HepG2 (cell line): ENCODE data around the gene TRIM22. TPM values are rescaled to one million over a fixed set of nuclear protein-coding genes. Genes with fewer than 3 reads are reported as not detected.

Experiments
- ATAC-seq: fragments of 200-7000 bp; cut with Tn5 transposase; 3 replicates; pipeline ENCODE4 v1.9.1; 2020; ENCODE audit warnings: mild to moderate bottlenecking, moderate library complexity
- BruUV-seq: library from RNA; stranded (reverse); fragments of 400-500 nt; replicated peaks from 2 replicates; lab custom pipeline; 2021; lab: Mats Ljungman, UMichigan
- CTCF ChIA-PET: fragments of 300-600 bp; formaldehyde crosslinking; extraction: SDS; loops from one replicate; lab custom pipeline; 2021; ENCODE audit warnings: low total read pairs, inconsistent platforms, low intra/inter-chr PET ratio; lab: Yijun Ruan, JAX
- POLR2A ChIA-PET: fragments of 350-600 bp; sonication (Branson Sonifier 250); formaldehyde crosslinking; loops from one replicate; lab custom pipeline; 2020; ENCODE audit warnings: antibody characterized with exemption, inconsistent platforms; lab: Yijun Ruan, JAX
- DNase-seq: peaks from one replicate; pipeline ENCODE4 v3.0.0-alpha.2; 2015; ENCODE audit warnings: low spot score
- FAIRE-seq: peaks from 3 replicates; lab custom pipeline; 2011; peaks lifted over from hg19 to GRCh38; lab: Jason Lieb, UNC
- H2AFZ ChIP-seq: one replicate; pipeline ENCODE4 v1.6.1; 2011; ENCODE audit warnings: low read length, inconsistent platforms
- H3K27ac ChIP-seq: fragments of 300-600 bp; 3 replicates; pipeline ENCODE4 v1.8.0; 2011; ENCODE audit warnings: mixed run types, mild to moderate bottlenecking, mixed read lengths, low read length, inconsistent platforms; ENCODE audit not compliant: insufficient read depth; ENCODE audit errors: extremely low read length
- H3K27me3 ChIP-seq, 2 experiments: fragments of 200-600 bp in 1 of 2; 2 replicates in 1 of 2; 3 replicates in 1 of 2; pipeline versions ENCODE4 v1.6.0 to v1.8.0; 2011; ENCODE audit warnings: low read length in 2 of 2, mild to moderate bottlenecking in 2 of 2, moderate library complexity in 2 of 2, inconsistent platforms in 1 of 2; ENCODE audit not compliant: insufficient read depth in 2 of 2, control insufficient read depth in 1 of 2
- H3K36me3 ChIP-seq, 2 experiments: fragments of 200-600 bp in 1 of 2; replicated peaks in 1 of 2; 2 replicates in 1 of 2; 3 replicates in 1 of 2; pipeline versions ENCODE4 v1.5.1 to v1.8.0; 2011; ENCODE audit warnings: low read length in 2 of 2, inconsistent platforms in 1 of 2; ENCODE audit not compliant: insufficient read depth in 2 of 2, control insufficient read depth in 1 of 2
- H3K4me1 ChIP-seq: 2 replicates; pipeline ENCODE4 v1.5.1; 2012; ENCODE audit warnings: low read length, inconsistent platforms; ENCODE audit not compliant: insufficient read depth
- H3K4me2 ChIP-seq: 2 replicates; pipeline ENCODE4 v1.6.0; 2011; ENCODE audit warnings: low read depth, low read length, inconsistent platforms
- H3K4me3 ChIP-seq, 3 experiments: fragments of 200-600 bp in 1 of 3; sonication (generic), shearing (Covaris generic) in 1 of 3; replicated peaks in 1 of 3; 2 replicates each; pipeline ENCODE4 v1.5.1; 2011 to 2016; ENCODE audit warnings: low read length in 3 of 3, inconsistent platforms in 2 of 3, low read depth in 2 of 3, mild to moderate bottlenecking in 2 of 3, control low read depth in 1 of 3, mixed read lengths in 1 of 3; ENCODE audit not compliant: insufficient read depth in 1 of 3
- H3K79me2 ChIP-seq: one replicate; pipeline ENCODE4 v1.6.1; 2011; ENCODE audit warnings: low read length, inconsistent platforms; ENCODE audit not compliant: insufficient read depth
- H3K9ac ChIP-seq: 2 replicates; pipeline ENCODE4 v1.6.0; 2011; ENCODE audit warnings: mild to moderate bottlenecking, low read depth, low read length, inconsistent platforms; ENCODE audit not compliant: insufficient read depth
- H3K9me3 ChIP-seq: 2 replicates; pipeline ENCODE4 v1.5.1; 2012; ENCODE audit warnings: mild to moderate bottlenecking, low read length
- H4K20me1 ChIP-seq: 2 replicates; pipeline ENCODE4 v1.6.0; 2011; ENCODE audit warnings: inconsistent platforms, mild to moderate bottlenecking, low read length, moderate library complexity; ENCODE audit not compliant: insufficient read depth
- ARNTL ChIP-seq: sonication (generic); formaldehyde crosslinking; IDR thresholded peaks from 2 replicates; pipeline ENCODE4 v1.4.0; 2020; ENCODE audit warnings: mild to moderate bottlenecking, missing genetic modification reagents
- KDM6A ChIP-seq: IDR thresholded peaks from 2 replicates; pipeline ENCODE4 v1.6.1; 2016; ENCODE audit warnings: low read depth
- NFKBIZ ChIP-seq: IDR thresholded peaks from 2 replicates; pipeline ENCODE4 v1.6.1; 2018; ENCODE audit warnings: missing genetic modification reagents, missing compliant biosample characterization
- ZKSCAN5 ChIP-seq: sonication (generic); formaldehyde crosslinking; IDR thresholded peaks from 2 replicates; pipeline ENCODE4 v1.5.1; 2020; ENCODE audit warnings: mild to moderate bottlenecking, missing genetic modification reagents
- WGBS: methylation state at CpG from one replicate; pipeline ENCODE4 v1.1.6; 2017; ENCODE audit warnings: low lambda C conversion rate; 5-methylcytosine and 5-hydroxymethylcytosine counted together
- in situ Hi-C: cut with HindIII; loops from 2 replicates; pipeline ENCODE4 v1.10.0; 2017; ENCODE audit warnings: low pct_unique_long_range_greater_than_20kb; ENCODE audit not compliant: extremely low pct_ligation_motif_present
- intact Hi-C: fragments of 100-400 bp; cut with micrococcal nuclease; formaldehyde crosslinking; loops from one replicate; pipeline ENCODE4 v1.10.0; 2022; ENCODE audit not compliant: unreplicated experiment
- polyA plus RNA-seq, 8 experiments: library from polyadenylated mRNA; depleted of rRNA in 3 of 8; stranded (reverse) in 7 of 8; unstranded in 1 of 8; fragments of >200 nt; fragmentation: Illumina TruSeq in 4 of 8; extraction: Trizol in 4 of 8; gene quantifications; 2 replicates each; pipeline versions ENCODE4 v1.2.1 to v1.2.3, GENCODE V29; 2011 to 2016; ENCODE audit warnings: low read depth in 4 of 8, missing spikeins in 1 of 8, mixed read lengths in 1 of 8; ENCODE audit not compliant: insufficient read depth in 1 of 8
- total RNA-seq, 5 experiments: library from RNA; depleted of rRNA; stranded (reverse); fragments of >200 nt; fragmentation: Illumina TruSeq; extraction: Trizol; gene quantifications; 2 replicates each; pipeline ENCODE4 v1.2.3, GENCODE V29; 2016; ENCODE audit warnings: low read depth in 1 of 5
- TF ChIP-seq, protein P1 (sequence below): sonication (generic); formaldehyde crosslinking; IDR thresholded peaks from 2 replicates; pipeline ENCODE4 v1.4.0; 2020; ENCODE audit warnings: mild to moderate bottlenecking, low read depth, missing genetic modification reagents
- TF ChIP-seq, protein P2 (sequence below): IDR thresholded peaks from 2 replicates; pipeline ENCODE4 v1.6.1; 2016; ENCODE audit warnings: control low read depth
- TF ChIP-seq, protein P3 (sequence below): sonication (generic); formaldehyde crosslinking; IDR thresholded peaks from 2 replicates; pipeline ENCODE4 v1.5.0; 2020; ENCODE audit warnings: missing genetic modification reagents

Gene TRIM22
- total and polyA plus RNA-seq, 2 of the 13 experiments (the other 11 are each of a cell fraction or from before 2014, with no cell fraction given), result 2.4 to 3.2 TPM

DNA sequence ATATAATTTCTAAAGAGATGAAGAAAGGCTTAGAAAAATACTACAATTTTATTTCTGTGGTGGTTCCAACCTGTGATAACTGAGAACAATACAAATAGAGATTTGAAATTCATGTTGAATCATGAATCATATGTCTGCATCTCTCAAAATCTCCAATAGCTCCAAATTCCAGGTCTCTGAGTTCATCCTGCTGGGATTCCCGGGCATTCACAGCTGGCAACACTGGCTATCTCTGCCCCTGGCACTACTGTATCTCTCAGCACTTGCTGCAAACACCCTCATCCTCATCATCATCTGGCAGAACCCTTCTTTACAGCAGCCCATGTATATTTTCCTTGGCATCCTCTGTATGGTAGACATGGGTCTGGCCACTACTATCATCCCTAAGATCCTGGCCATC, 46.8 kb downstream of the TRIM22 start, which contains the start of gene OR56B1:
Gene OR56B1, plus strand, starts transcription at position 53 of the 400 bp plus-strand sequence. Its CDS starts 69 bp downstream, at position 122.
- ATAC-seq (no peak), FAIRE-seq (no peak), DNase-seq (no peak)
- intact Hi-C loops, result no loop called here
- Histone ChIP-seq H3K9me3 (no peaks in the 10 kb centered on the region), H2AFZ (no peak within 1 kb of the TSS), H3K4me3 (no peak within 1 kb of the TSS), H4K20me1 (no peaks in the 10 kb centered on the region), H3K36me3 (no peaks in the 10 kb centered on the region), H3K9ac (no peak within 1 kb of the TSS), H3K27ac (no peak within 1 kb of the TSS), H3K79me2 (no peaks in the 10 kb centered on the region), H3K27me3 (no peaks in the 10 kb centered on the region), H3K4me1 (no peaks in the 10 kb centered on the region), H3K4me2 (no peak within 1 kb of the TSS)
- no TSS peak for BruUV-seq
- POLR2A ChIA-PET, result no interaction called here
- 0% methylated on average over 1 of the region's 1 CpG for WGBS
- TF ChIP-seq, protein P1, sequence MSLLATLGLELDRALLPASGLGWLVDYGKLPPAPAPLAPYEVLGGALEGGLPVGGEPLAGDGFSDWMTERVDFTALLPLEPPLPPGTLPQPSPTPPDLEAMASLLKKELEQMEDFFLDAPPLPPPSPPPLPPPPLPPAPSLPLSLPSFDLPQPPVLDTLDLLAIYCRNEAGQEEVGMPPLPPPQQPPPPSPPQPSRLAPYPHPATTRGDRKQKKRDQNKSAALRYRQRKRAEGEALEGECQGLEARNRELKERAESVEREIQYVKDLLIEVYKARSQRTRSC, result no peak
- CTCF ChIA-PET, result no interaction called here
- in situ Hi-C loops, result no loop called here

DNA sequence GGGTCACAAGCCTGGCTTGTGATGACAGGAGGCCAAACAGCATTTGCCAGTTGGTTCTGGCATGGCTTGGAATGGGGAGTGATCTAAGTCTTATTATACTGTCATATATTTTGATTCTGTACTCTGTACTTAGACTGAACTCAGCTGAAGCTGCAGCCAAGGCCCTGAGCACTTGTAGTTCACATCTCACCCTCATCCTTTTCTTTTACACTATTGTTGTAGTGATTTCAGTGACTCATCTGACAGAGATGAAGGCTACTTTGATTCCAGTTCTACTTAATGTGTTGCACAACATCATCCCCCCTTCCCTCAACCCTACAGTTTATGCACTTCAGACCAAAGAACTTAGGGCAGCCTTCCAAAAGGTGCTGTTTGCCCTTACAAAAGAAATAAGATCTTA, 47.5 kb downstream of the TRIM22 start:
- TF ChIP-seq, protein P2, sequence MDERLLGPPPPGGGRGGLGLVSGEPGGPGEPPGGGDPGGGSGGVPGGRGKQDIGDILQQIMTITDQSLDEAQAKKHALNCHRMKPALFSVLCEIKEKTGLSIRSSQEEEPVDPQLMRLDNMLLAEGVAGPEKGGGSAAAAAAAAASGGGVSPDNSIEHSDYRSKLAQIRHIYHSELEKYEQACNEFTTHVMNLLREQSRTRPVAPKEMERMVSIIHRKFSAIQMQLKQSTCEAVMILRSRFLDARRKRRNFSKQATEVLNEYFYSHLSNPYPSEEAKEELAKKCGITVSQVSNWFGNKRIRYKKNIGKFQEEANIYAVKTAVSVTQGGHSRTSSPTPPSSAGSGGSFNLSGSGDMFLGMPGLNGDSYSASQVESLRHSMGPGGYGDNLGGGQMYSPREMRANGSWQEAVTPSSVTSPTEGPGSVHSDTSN (CRISPR knock-in tag), result no peak
- TF ChIP-seq NFKBIZ (CRISPR knock-in tag) (no peak), ZKSCAN5 (CRISPR knock-in tag) (no peak), KDM6A (CRISPR knock-in tag) (no peak), ARNTL (CRISPR knock-in tag) (no peak)
- TF ChIP-seq, protein P3, sequence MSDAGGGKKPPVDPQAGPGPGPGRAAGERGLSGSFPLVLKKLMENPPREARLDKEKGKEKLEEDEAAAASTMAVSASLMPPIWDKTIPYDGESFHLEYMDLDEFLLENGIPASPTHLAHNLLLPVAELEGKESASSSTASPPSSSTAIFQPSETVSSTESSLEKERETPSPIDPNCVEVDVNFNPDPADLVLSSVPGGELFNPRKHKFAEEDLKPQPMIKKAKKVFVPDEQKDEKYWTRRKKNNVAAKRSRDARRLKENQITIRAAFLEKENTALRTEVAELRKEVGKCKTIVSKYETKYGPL (CRISPR knock-in tag), result no peak
- POLR2A ChIA-PET, result no interaction called here
- H3K27me3 ChIP-seq, result no peaks in the 10 kb centered on the region
- no peak overlapping the region for H3K4me3 ChIP-seq
- DNase-seq, result no peak
- H2AFZ ChIP-seq, result no peak overlapping the region
- H3K36me3 ChIP-seq, result no peaks in the 10 kb centered on the region
- H3K9ac ChIP-seq, result no peak overlapping the region
- no peaks in the 10 kb centered on the region for H3K9me3 ChIP-seq
- H3K4me1 ChIP-seq, result no peaks in the 10 kb centered on the region
- no TSS peak for BruUV-seq
- H3K79me2 ChIP-seq, result no peaks in the 10 kb centered on the region
- no peak overlapping the region for H3K4me2 ChIP-seq
- intact Hi-C loops (no loop called here), in situ Hi-C loops (no loop called here)
- CTCF ChIA-PET, result no interaction called here
- no peak for ATAC-seq
- no peak for FAIRE-seq
- H4K20me1 ChIP-seq, result no peaks in the 10 kb centered on the region
- H3K27ac ChIP-seq, result no peak overlapping the region
